SK-N-SH (cell line): Measurements from ENCODE around the gene SORBS2. TPM values are rescaled to one million over a fixed set of nuclear protein-coding genes. Genes with fewer than 3 reads are reported as not detected.

Source experiments
- CTCF ChIA-PET: fragments of 300-600, 350-600 bp; formaldehyde crosslinking; extraction: SDS; loops from one replicate; lab custom pipeline; 2021; lab: Yijun Ruan, JAX
- POLR2A ChIA-PET: fragments of 350-600 bp; sonication (Branson Sonifier 250); formaldehyde crosslinking; extraction: SDS; loops from one replicate; lab custom pipeline; 2020; ENCODE audit warnings: antibody characterized with exemption, inconsistent platforms; lab: Yijun Ruan, JAX
- DNase-seq: peaks from one replicate; pipeline ENCODE4 v3.0.0; 2012
- H2AFZ ChIP-seq: fragments of 200-600 bp; sonication (generic); 2 replicates; pipeline ENCODE4 v1.8.1; 2016; ENCODE audit warnings: antibody characterized with exemption, mild to moderate bottlenecking, low read depth
- H3F3A ChIP-seq: fragments of 200-600 bp; sonication (generic); replicated peaks from 2 replicates; pipeline ENCODE3; 2016; ENCODE audit warnings: antibody characterized with exemption, mild to moderate bottlenecking; ENCODE audit not compliant: insufficient read depth
- H3K27ac ChIP-seq, 2 experiments: fragments of 200-500 bp in 1 of 2; fragments of 200-600 bp in 1 of 2; sonication (Bioruptor generic) in 1 of 2; sonication (generic), shearing (Covaris generic) in 1 of 2; 2 replicates each; pipeline versions ENCODE4 v1.5.1 to v1.6.1; 2014 to 2016; ENCODE audit warnings: low read depth in 2 of 2, inconsistent platforms in 1 of 2, low read length in 1 of 2, mild to moderate bottlenecking in 1 of 2, mixed read lengths in 1 of 2
- H3K27me3 ChIP-seq: fragments of 200-600 bp; sonication (generic), shearing (Covaris generic); 2 replicates; pipeline ENCODE4 v1.6.1; 2016; ENCODE audit warnings: mixed run types; ENCODE audit not compliant: insufficient read depth
- H3K36me3 ChIP-seq, 2 experiments: fragments of 200-500 bp in 1 of 2; fragments of 200-600 bp in 1 of 2; sonication (Bioruptor generic) in 1 of 2; sonication (generic) in 1 of 2; replicated peaks in 1 of 2; 2 replicates each; pipeline versions ENCODE3 to v1.5.1; 2014 to 2016; ENCODE audit warnings: low read length in 1 of 2, mild to moderate bottlenecking in 1 of 2; ENCODE audit not compliant: insufficient read depth in 2 of 2, control insufficient read depth in 1 of 2
- H3K4me1 ChIP-seq, 2 experiments: fragments of 200-500 bp in 1 of 2; fragments of 200-600 bp in 1 of 2; sonication (Bioruptor generic) in 1 of 2; sonication (generic), shearing (Covaris generic) in 1 of 2; 2 replicates each; pipeline versions ENCODE4 v1.5.1 to v1.6.1; 2014 to 2016; ENCODE audit warnings: low read depth in 1 of 2, low read length in 1 of 2, mixed run types in 1 of 2; ENCODE audit not compliant: insufficient read depth in 2 of 2, control insufficient read depth in 1 of 2
- H3K4me2 ChIP-seq: fragments of 200-600 bp; sonication (generic), shearing (Covaris generic); 2 replicates; pipeline ENCODE4 v1.6.1; 2017; ENCODE audit warnings: mixed run types
- H3K4me3 ChIP-seq, 2 experiments: fragments of 200-500 bp in 1 of 2; fragments of 200-600 bp in 1 of 2; sonication (Bioruptor generic) in 1 of 2; sonication (generic), shearing (Covaris generic) in 1 of 2; 2 replicates each; pipeline versions ENCODE4 v1.5.1 to v1.8.1; 2014 to 2016; ENCODE audit warnings: low read depth in 2 of 2, inconsistent platforms in 1 of 2, low read length in 1 of 2, mild to moderate bottlenecking in 1 of 2, mixed read lengths in 1 of 2, moderate library complexity in 1 of 2
- H3K79me2 ChIP-seq: fragments of 200-600 bp; sonication (generic); 2 replicates; pipeline ENCODE4 v1.8.1; 2017; ENCODE audit warnings: mild to moderate bottlenecking; ENCODE audit not compliant: insufficient read depth
- H3K9ac ChIP-seq: fragments of 200-600 bp; sonication (generic); 2 replicates; pipeline ENCODE4 v1.6.1; 2017; ENCODE audit warnings: mixed run types
- H3K9me2 ChIP-seq: fragments of 200-600 bp; sonication (generic); 2 replicates; pipeline ENCODE4 v1.6.1; 2017; ENCODE audit warnings: mixed run types
- H3K9me3 ChIP-seq: fragments of 200-600 bp; sonication (generic); 2 replicates; pipeline ENCODE4 v1.6.1; 2017; ENCODE audit warnings: mixed run types, mild to moderate bottlenecking, moderate library complexity
- H4K20me1 ChIP-seq: fragments of 200-600 bp; sonication (generic); 2 replicates; pipeline ENCODE4 v1.6.1; 2017; ENCODE audit warnings: mild to moderate bottlenecking, mixed run types; ENCODE audit not compliant: insufficient read depth
- ELF1 ChIP-seq: IDR thresholded peaks from 2 replicates; pipeline ENCODE4 v1.4.0; 2012
- EZH2phosphoT487 ChIP-seq: fragments of 200-600 bp; sonication (generic); IDR thresholded peaks from 2 replicates; pipeline ENCODE4 v1.6.1; 2017; ENCODE audit warnings: low read depth, mixed run types, mild to moderate bottlenecking, antibody characterized with exemption, moderate library complexity, borderline replicate concordance
- FOSL2 ChIP-seq: IDR thresholded peaks from 2 replicates; pipeline ENCODE4 v1.4.0; 2012; ENCODE audit warnings: low read depth, mild to moderate bottlenecking, moderate library complexity, borderline replicate concordance
- GABPA ChIP-seq: IDR thresholded peaks from 2 replicates; pipeline ENCODE4 v1.4.0; 2012; ENCODE audit warnings: low read depth, mild to moderate bottlenecking
- GATA2 ChIP-seq: sonication (generic); formaldehyde crosslinking; IDR thresholded peaks from 2 replicates; pipeline ENCODE4 v1.5.0; 2020; ENCODE audit warnings: mild to moderate bottlenecking, missing genetic modification reagents
- MAX ChIP-seq: IDR thresholded peaks from 2 replicates; pipeline ENCODE4 v1.4.0; 2012; ENCODE audit warnings: low read depth
- MEF2A ChIP-seq: IDR thresholded peaks from 2 replicates; pipeline ENCODE4 v1.4.0; 2012; ENCODE audit warnings: low read depth, borderline replicate concordance
- MXI1 ChIP-seq: IDR thresholded peaks from 2 replicates; pipeline ENCODE4 v1.6.1; 2012; ENCODE audit warnings: mild to moderate bottlenecking, low read depth, low read length, improper control_type of control experiment
- POLR2AphosphoS5 ChIP-seq: IDR thresholded peaks from 2 replicates; pipeline ENCODE4 v1.6.1; 2012; ENCODE audit warnings: low read depth, low read length
- RCOR1 ChIP-seq: fragments of 150-350 bp; IDR thresholded peaks from 2 replicates; pipeline ENCODE4 v1.6.1; 2017; ENCODE audit warnings: antibody characterized with exemption, low read length
- TAF1 ChIP-seq: IDR thresholded peaks from 2 replicates; pipeline ENCODE4 v1.6.1; 2012; ENCODE audit warnings: low read depth, mild to moderate bottlenecking, low read length, moderate library complexity, borderline replicate concordance
- TCF12 ChIP-seq: IDR thresholded peaks from 2 replicates; pipeline ENCODE4 v1.4.0; 2012
- ZBTB33 ChIP-seq: IDR thresholded peaks from 2 replicates; pipeline ENCODE4 v1.4.0; 2012; ENCODE audit warnings: low read depth, borderline replicate concordance
- WGBS: methylation state at CpG from one replicate; pipeline ENCODE4 v1.1.6; 2017; ENCODE audit warnings: low lambda C conversion rate; 5-methylcytosine and 5-hydroxymethylcytosine counted together
- polyA plus RNA-seq, 3 experiments: library from polyadenylated mRNA; depleted of rRNA; stranded (reverse); fragments of >200 nt; gene quantifications; 2 replicates each; pipeline ENCODE4 v1.2.3, GENCODE V29; 2012

The SORBS2 gene
- polyA plus RNA-seq, 1 of the 3 experiments (the other 2 are of a cell fraction) = 2.5 TPM

DNA sequence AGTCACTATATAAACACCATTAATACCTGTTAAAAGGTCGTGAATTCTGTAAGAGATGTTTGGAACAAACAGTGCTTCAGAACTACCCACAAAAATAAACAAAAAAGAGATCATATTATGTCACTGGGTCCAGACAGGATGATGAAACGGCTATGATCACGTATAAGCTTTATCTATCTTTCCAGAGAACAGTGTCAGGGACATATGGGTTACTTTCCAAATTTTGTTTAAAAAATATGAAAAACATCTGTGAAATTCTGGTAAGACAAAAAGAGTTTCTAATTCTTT, 90.0 kb downstream of the SORBS2 start:
- Histone ChIP-seq H3K9me3 (no peaks in the 10 kb centered on the region), H2AFZ (no peak overlapping the region), H3K9me2 (no peaks in the 10 kb centered on the region), H3F3A (no peaks in the 10 kb centered on the region), H3K36me3 (no peaks in the 10 kb centered on the region), H3K9ac (no peak overlapping the region), H3K27me3 (no peaks in the 10 kb centered on the region), H3K27ac (no peak overlapping the region), H4K20me1 (no peaks in the 10 kb centered on the region), H3K4me2 (no peak overlapping the region), H3K4me3 (no peak overlapping the region), H3K4me1 (peaks cover 0 to 4% of the 10 kb centered on the region in 2 experiments; a peak in 2 of 4 replicates), H3K79me2 (no peaks in the 10 kb centered on the region)
- ChIA-PET CTCF (interaction anchor here (1.2 kb wide), 1 partner anchor 10 kb away, joined by 4 read pairs; no protein-coding TSS in a partner anchor), POLR2A (no interaction called here)
- TF ChIP-seq TAF1 (no peak), POLR2AphosphoS5 (no peak), MEF2A (no peak), MAX (no peak), RCOR1 (no peak), EZH2phosphoT487 (no peak)
- no peak for DNase-seq
- WGBS = 57% methylated on average over 3 of the region's 3 CpGs

DNA sequence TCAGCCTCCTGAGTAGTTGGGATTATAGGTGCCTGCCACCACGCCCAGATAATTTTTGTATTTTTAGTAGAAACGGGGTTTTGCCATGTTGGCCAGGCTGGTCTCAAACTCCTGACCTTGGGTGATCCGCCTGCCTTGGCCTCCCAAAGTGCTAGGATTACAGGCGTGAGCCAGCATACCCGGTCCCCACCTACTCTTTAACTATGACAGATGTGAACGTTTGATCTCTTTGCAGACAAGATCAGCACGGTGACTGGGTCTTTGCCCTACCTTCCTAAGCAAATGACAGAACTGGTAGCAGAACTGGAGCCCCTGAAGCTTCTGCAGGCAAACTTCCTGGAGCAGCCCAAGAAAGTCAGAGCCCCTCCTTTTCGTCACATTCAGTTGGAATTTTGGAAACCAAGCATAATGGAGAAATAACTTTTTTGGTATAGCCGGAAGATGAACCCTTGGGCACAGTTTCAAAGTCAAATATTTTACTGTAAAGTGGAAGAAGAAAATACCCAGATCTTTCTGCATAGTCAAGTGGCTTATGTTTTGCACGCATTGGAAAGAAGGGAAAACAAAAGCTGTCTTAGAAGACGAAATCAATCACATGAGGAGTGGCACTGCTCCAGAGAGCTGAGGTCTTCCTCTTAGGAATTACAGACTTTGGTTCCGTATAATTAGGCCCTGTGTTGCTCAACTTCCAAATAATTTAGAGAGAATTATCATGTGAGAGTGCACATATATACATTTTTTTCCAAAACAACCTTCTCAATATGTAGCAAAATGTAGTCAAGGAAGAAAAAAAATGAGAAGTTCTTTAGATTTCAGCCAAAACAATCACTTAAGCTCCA, 90.6 kb downstream of the SORBS2 start:
- no peak overlapping the region for H2AFZ ChIP-seq
- no peaks in the 10 kb centered on the region for H3K79me2 ChIP-seq
- no peak overlapping the region for H3K4me3 ChIP-seq
- POLR2A ChIA-PET = no interaction called here
- H3K9me2 ChIP-seq = no peaks in the 10 kb centered on the region
- WGBS = 63% methylated on average over 12 of the region's 12 CpGs
- no peaks in the 10 kb centered on the region for H3K9me3 ChIP-seq
- peaks cover 0 to 10% of the 10 kb centered on the region in 2 experiments; a peak in 2 of 4 replicates for H3K4me1 ChIP-seq
- no peak for TF ChIP-seq TAF1
- TF ChIP-seq GABPA = no peak
- no peak for TF ChIP-seq MXI1
- no peak for TF ChIP-seq FOSL2
- TF ChIP-seq EZH2phosphoT487 = no peak
- no peak for TF ChIP-seq ELF1
- TF ChIP-seq TCF12 = no peak
- TF ChIP-seq GATA2 = no peak
- TF ChIP-seq ZBTB33 = no peak
- TF ChIP-seq MEF2A = no peak
- H4K20me1 ChIP-seq = no peaks in the 10 kb centered on the region
- H3K27ac ChIP-seq = no peak overlapping the region
- H3K27me3 ChIP-seq = no peaks in the 10 kb centered on the region
- no peaks in the 10 kb centered on the region for H3F3A ChIP-seq
- CTCF ChIA-PET = interaction anchor here (1.2 kb wide), 1 partner anchor 10 kb away, joined by 4 read pairs; no protein-coding TSS in a partner anchor
- no peak overlapping the region for H3K9ac ChIP-seq
- no peak overlapping the region for H3K4me2 ChIP-seq
- H3K36me3 ChIP-seq = no peaks in the 10 kb centered on the region
- no peak for DNase-seq
